ENCODE data around the gene IFT122. TPM values are rescaled to one million over a fixed set of nuclear protein-coding genes. Genes with fewer than 3 reads are reported as not detected.

The IFT122 gene
- total RNA-seq, 6 experiments from 2014 or later = 7.1 to 16.8 (median 11.5) TPM

GRCh38 chr3:129463716-129464115, 23.7 kb downstream of the IFT122 start:
- WGBS (ENCODE audit: insufficient coverage, low coverage, low lambda C conversion rate, missing lambda C conversion rate) = 67% methylated on average over 4 of the region's 4 CpGs
- DNase-seq = no peak

GRCh38 chr3:129467932-129468331, 27.9 kb downstream of the IFT122 start:
- 11% methylated on average over 1 of the region's 1 CpG for WGBS (ENCODE audit: insufficient coverage, low coverage, low lambda C conversion rate, missing lambda C conversion rate)
- H3K4me1 ChIP-seq = peaks cover 0 to 43% (median 16%) of the 10 kb centered on the region in 4 donors
- no peaks in the 10 kb centered on the region for H3K9me3 ChIP-seq
- peaks cover 0 to 3% (median 0%) of the 10 kb centered on the region in 4 donors for H3K36me3 ChIP-seq
- intact Hi-C loops (cut with DNase I) = no loop called here
- TF ChIP-seq POLR2A (IDR thresholded peaks at IDR 0.05) = no peak
- no peak for TF ChIP-seq CTCF (IDR thresholded peaks at IDR 0.05)
- no peak overlapping the region for H3K4me3 ChIP-seq
- DNase-seq (peak in 2 of 3 donors; percentile 69 to 76), ATAC-seq (peak; percentile 76 to 89 (median 84))
- H3K27ac ChIP-seq = peak overlapping the region; percentile 6 to 76 (median 62)
- H3K27me3 ChIP-seq = no peaks in the 10 kb centered on the region

More at GRCh38 chr3:129463716-129464115, 23.7 kb downstream of the IFT122 start:
- no peak for ATAC-seq
- Histone ChIP-seq H3K27me3 (no peaks in the 10 kb centered on the region), H3K4me1 (peaks cover 0 to 38% (median 16%) of the 10 kb centered on the region in 4 donors), H3K36me3 (no peaks in the 10 kb centered on the region), H3K27ac (no peak overlapping the region), H3K9me3 (no peaks in the 10 kb centered on the region), H3K4me3 (no peak overlapping the region)
- TF ChIP-seq POLR2A (IDR thresholded peaks at IDR 0.05) (no peak), CTCF (IDR thresholded peaks at IDR 0.05) (no peak)
- intact Hi-C loops (cut with DNase I) = no loop called here

GRCh38 chr3:129469026-129469425, 29.0 kb downstream of the IFT122 start:
- ATAC-seq = peak; percentile 43 to 78 (median 68)

GRCh38 chr3:129470861-129471260, 30.8 kb downstream of the IFT122 start:
- Histone ChIP-seq H3K4me1 (peaks cover 0 to 57% (median 21%) of the 10 kb centered on the region in 4 donors), H3K27ac (no peak overlapping the region), H3K4me3 (no peak overlapping the region), H3K9me3 (no peaks in the 10 kb centered on the region), H3K36me3 (peaks cover 0 to 3% (median 0%) of the 10 kb centered on the region in 4 donors), H3K27me3 (no peaks in the 10 kb centered on the region)
- intact Hi-C loops (cut with DNase I) = no loop called here
- DNase-seq (no peak), ATAC-seq (no peak)
- WGBS (ENCODE audit: insufficient coverage, low coverage, low lambda C conversion rate, missing lambda C conversion rate) = no CpG with 5 or more reads among the region's 2 CpGs
- no peak for TF ChIP-seq CTCF (IDR thresholded peaks at IDR 0.05)

More at GRCh38 chr3:129469026-129469425, 29.0 kb downstream of the IFT122 start:
- WGBS (ENCODE audit: insufficient coverage, low coverage, low lambda C conversion rate, missing lambda C conversion rate) = 25% methylated on average over 2 of the region's 2 CpGs
- Histone ChIP-seq H3K27ac (peak overlapping the region; percentile 49 to 76 (median 62)), H3K4me1 (peaks cover 0 to 48% (median 20%) of the 10 kb centered on the region in 4 donors), H3K36me3 (peaks cover 0 to 3% (median 0%) of the 10 kb centered on the region in 4 donors), H3K9me3 (no peaks in the 10 kb centered on the region), H3K4me3 (no peak overlapping the region), H3K27me3 (no peaks in the 10 kb centered on the region)
- intact Hi-C loops (cut with DNase I) = no loop called here
- TF ChIP-seq CTCF (IDR thresholded peaks at IDR 0.05) (no peak), POLR2A (IDR thresholded peaks at IDR 0.05) (no peak)
- DNase-seq = no peak

Data from right lobe of liver (tissue), 6 donors.